ENCODE measurements around the gene CMSS1. TPM values are rescaled to one million over a fixed set of nuclear protein-coding genes. Genes with fewer than 3 reads are reported as not detected.
"Not testable (repeated sequence)": the region's sequence is repeated elsewhere in the genome, so short reads cannot be mapped to it uniquely, and the experiment has no call there.

CMSS1 gene
- total RNA-seq, 4 donors from 2014 or later = 9.2 to 18.5 (median 12.9) TPM

GRCh38 chr3:100045696-100046095 is 228.0 kb downstream of the CMSS1 start:
- 63 to 87% methylated on average over 2 to 3 of the region's 3 CpGs for WGBS, 2 donors

GRCh38 chr3:100046986-100047385 is 229.3 kb downstream of the CMSS1 start:
- DNase-seq = no peak
- H3K4me3 ChIP-seq = no peak overlapping the region
- no peaks in the 10 kb centered on the region for H3K36me3 ChIP-seq
- no peaks in the 10 kb centered on the region for H3K27me3 ChIP-seq
- peak overlapping the region in 3 of 4 donors; percentile 72 to 88 (median 87) for H3K27ac ChIP-seq
- TF ChIP-seq, protein P1, sequence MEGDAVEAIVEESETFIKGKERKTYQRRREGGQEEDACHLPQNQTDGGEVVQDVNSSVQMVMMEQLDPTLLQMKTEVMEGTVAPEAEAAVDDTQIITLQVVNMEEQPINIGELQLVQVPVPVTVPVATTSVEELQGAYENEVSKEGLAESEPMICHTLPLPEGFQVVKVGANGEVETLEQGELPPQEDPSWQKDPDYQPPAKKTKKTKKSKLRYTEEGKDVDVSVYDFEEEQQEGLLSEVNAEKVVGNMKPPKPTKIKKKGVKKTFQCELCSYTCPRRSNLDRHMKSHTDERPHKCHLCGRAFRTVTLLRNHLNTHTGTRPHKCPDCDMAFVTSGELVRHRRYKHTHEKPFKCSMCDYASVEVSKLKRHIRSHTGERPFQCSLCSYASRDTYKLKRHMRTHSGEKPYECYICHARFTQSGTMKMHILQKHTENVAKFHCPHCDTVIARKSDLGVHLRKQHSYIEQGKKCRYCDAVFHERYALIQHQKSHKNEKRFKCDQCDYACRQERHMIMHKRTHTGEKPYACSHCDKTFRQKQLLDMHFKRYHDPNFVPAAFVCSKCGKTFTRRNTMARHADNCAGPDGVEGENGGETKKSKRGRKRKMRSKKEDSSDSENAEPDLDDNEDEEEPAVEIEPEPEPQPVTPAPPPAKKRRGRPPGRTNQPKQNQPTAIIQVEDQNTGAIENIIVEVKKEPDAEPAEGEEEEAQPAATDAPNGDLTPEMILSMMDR (IDR thresholded peaks at IDR 0.05) = no peak
- no peak for TF ChIP-seq POLR2A (IDR thresholded peaks at IDR 0.05)
- peaks cover 0 to 46% (median 18%) of the 10 kb centered on the region in 3 donors for H3K4me1 ChIP-seq
- no peaks in the 10 kb centered on the region for H3K9me3 ChIP-seq
- WGBS, 2 donors = 62 to 77% methylated on average over 2 of the region's 2 CpGs
- intact Hi-C loops (cut with DNase I) = no loop called here

More at GRCh38 chr3:100045696-100046095, 228.0 kb downstream of the CMSS1 start:
- intact Hi-C loops (cut with DNase I) = no loop called here
- H3K27me3 ChIP-seq = no peaks in the 10 kb centered on the region
- DNase-seq = peak; percentile 1
- H3K9me3 ChIP-seq = no peaks in the 10 kb centered on the region
- peaks cover 12 to 59% (median 27%) of the 10 kb centered on the region in 3 donors for H3K4me1 ChIP-seq
- peak overlapping the region in 3 of 4 donors; percentile 70 to 88 (median 87) for H3K27ac ChIP-seq
- TF ChIP-seq POLR2A (IDR thresholded peaks at IDR 0.05) = no peak
- TF ChIP-seq, protein P1 (IDR thresholded peaks at IDR 0.05) = no peak
- no peaks in the 10 kb centered on the region for H3K36me3 ChIP-seq
- H3K4me3 ChIP-seq = no peak overlapping the region

DNA sequence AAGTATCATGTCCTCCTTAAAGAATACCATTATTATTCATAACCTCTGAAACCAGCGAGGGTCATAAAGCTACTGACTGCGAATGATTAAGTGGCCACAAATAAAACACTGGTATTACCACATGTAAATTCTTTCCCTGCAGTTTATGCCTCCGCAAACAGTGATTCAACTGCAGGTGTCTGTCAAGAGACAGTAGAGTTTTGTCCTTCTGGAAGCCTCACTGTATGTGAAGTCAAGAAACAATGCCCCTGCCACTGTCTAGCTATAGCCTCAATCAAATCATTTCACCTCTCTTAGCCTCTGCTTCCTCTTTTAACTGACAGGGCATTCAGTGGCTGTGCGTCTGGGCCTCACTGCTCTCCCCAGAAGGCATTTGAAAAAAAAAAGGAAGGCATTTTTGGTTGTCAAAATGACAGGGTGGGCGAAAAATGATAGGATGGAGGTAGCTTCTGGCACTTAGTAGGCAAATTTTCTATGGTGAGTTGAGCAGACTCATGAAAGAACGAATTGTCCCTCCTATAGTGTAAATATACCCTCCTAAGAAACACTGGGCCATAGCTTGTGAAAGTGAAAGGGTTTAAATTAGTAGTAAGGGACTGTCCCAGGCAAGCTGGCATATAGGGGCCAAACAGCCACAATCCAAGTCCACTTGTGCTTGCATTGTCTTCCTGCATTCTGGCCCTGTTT is 229.9 kb downstream of the CMSS1 start:
- no peak for DNase-seq
- H3K27ac ChIP-seq = peak overlapping the region in 3 of 4 donors; percentile 72 to 88 (median 87)
- peaks cover 0 to 40% (median 18%) of the 10 kb centered on the region in 3 donors for H3K4me1 ChIP-seq
- H3K4me3 ChIP-seq = peak overlapping the region in 1 of 4 donors; percentile 21
- intact Hi-C loops (cut with DNase I) = no loop called here
- H3K9me3 ChIP-seq = no peaks in the 10 kb centered on the region
- no peak for TF ChIP-seq POLR2A (IDR thresholded peaks at IDR 0.05)
- TF ChIP-seq, protein P1 (IDR thresholded peaks at IDR 0.05) = no peak
- H3K36me3 ChIP-seq = no peaks in the 10 kb centered on the region
- H3K27me3 ChIP-seq = no peaks in the 10 kb centered on the region
- WGBS, 2 donors = 27 to 41% methylated on average over 5 to 6 of the region's 6 CpGs

DNA sequence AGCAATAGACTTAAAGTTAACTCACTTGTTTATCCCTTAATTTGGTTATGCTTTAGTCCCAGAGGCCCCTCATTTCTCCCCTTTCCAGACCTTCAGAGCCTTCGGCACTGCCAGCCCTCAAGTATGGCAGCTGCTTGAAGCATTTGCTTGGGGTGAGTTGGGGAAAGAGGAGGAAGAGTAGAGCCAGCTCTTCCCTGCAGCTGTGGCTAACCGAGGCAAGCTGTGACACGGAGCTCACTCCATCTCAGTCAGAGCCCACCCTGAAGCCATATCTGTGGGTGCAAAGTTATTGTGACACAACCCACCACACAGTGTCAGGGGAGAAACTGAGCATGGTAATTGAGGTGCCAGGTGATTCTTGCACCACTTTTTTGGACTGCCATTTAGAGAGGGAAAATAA is 230.6 kb downstream of the CMSS1 start:
- DNase-seq = no peak
- intact Hi-C loops (cut with DNase I) = no loop called here
- peak overlapping the region in 1 of 4 donors; percentile 21 for H3K4me3 ChIP-seq
- WGBS, 2 donors = 80 to 93% methylated on average over 2 to 3 of the region's 3 CpGs
- no peaks in the 10 kb centered on the region for H3K9me3 ChIP-seq
- peaks cover 0 to 35% (median 18%) of the 10 kb centered on the region in 3 donors for H3K4me1 ChIP-seq
- no peak for TF ChIP-seq POLR2A (IDR thresholded peaks at IDR 0.05)
- TF ChIP-seq, protein P1 (IDR thresholded peaks at IDR 0.05) = no peak
- no peaks in the 10 kb centered on the region for H3K27me3 ChIP-seq
- peak overlapping the region in 3 of 4 donors; percentile 72 to 88 (median 87) for H3K27ac ChIP-seq
- H3K36me3 ChIP-seq = no peaks in the 10 kb centered on the region

GRCh38 chr3:100051513-100051912 is 233.9 kb downstream of the CMSS1 start:
- 93 to 94% methylated on average over 2 to 3 of the region's 3 CpGs for WGBS, 2 donors
- H3K9me3 ChIP-seq; H3K27me3 ChIP-seq; H3K36me3 ChIP-seq; H3K4me3 ChIP-seq; H3K27ac ChIP-seq; intact Hi-C loops (cut with DNase I); DNase-seq: not testable (repeated sequence)
- H3K4me1 ChIP-seq = peaks cover 0 to 18% (median 18%) of the 10 kb centered on the region in 3 donors
